ENCODE data around the gene TMEM204. TPM values are rescaled to one million over a fixed set of nuclear protein-coding genes. Genes with fewer than 3 reads are reported as not detected.
A peak's percentile ranks its signal among the peaks of the same experiment; 100 is the strongest.

The TMEM204 gene
- total RNA-seq, 2 experiments from 2014 or later = 12.9 to 14.3 TPM

DNA sequence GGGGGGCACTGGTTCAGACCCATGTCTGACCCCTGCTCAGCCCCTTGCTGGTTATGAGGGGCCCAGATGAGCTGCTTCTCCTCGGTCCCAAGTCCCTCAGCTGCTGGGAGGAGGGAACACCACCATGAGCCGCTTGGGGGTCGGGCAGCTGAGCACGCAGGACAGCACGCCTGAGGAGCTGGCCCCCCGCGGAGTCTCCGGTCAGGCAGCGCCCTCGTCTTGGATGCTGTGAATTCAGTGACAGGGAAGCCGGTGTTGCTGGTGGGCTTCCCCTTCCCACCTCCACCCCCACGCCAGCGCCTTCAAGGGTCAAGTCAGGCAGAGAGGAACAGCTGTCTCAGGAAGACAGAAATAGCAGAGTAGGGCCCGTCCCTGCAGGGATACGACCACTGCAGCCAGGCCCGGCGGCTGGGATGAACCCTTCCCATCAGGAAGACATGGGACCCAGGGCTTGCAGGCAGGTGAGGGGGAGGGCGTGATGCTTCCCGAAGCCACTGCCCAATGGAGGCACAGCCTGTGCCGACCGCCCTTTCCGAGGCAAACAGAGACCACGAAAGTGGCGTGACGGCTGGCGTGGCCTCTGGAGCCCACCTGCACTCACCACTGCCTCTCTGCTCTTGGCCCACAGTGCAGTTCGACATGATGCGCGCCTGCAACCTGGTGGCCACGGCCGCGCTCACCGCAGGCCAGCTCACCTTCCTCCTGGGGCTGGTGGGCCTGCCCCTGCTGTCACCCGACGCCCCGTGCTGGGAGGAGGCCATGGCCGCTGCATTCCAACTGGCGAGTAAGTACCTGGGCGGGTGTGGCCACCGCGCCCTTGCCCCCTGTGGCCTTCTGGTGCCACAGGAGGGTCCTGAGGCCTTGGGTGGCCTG lies 8.1 kb downstream of the TMEM204 start:
- peaks cover 46% of the 10 kb centered on the region for H3K36me3 Mint-ChIP-seq (ENCODE audit: low read depth)

DNA sequence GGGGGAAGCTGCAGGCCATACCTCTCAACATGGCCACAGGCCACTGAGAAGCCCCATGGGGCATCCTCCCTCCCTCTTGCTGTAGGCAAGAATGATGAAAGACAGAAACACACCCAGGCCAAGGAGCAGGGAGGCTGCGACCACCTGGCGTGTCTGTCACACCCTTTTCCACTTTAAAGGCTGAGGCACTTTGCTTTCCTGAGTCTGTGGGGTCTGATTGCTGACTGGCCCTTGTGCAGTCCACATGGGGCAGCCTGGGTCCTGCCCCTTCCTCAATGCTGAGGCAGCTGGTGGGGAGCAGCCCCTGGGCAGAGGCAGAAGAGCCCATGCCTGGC lies 8.7 kb downstream of the TMEM204 start:
- peak overlapping the region; percentile 92 for H3K27ac Mint-ChIP-seq
- DNase-seq (no peak), ATAC-seq (no peak)
- H3K36me3 Mint-ChIP-seq (ENCODE audit: low read depth) = peaks cover 39% of the 10 kb centered on the region
- intact Hi-C loops (cut with micrococcal nuclease) = loop anchor here (5.0 kb wide), 1 partner anchor 120 kb away; the partner anchor contains the start of gene UQCC4
- peaks cover 69% of the 10 kb centered on the region for H3K4me1 Mint-ChIP-seq (ENCODE audit: low read depth)
- ChIA-PET POLR2A (interaction anchor here (1.1 kb wide), 1 partner anchor 9 kb away, joined by 3 read pairs; the partner anchor contains the start of gene TMEM204), CTCF (no interaction called here)
- no peaks in the 10 kb centered on the region for H3K27me3 Mint-ChIP-seq
- no peaks in the 10 kb centered on the region for H3K9me3 Mint-ChIP-seq
- no peak overlapping the region for H3K4me3 Mint-ChIP-seq
- TF ChIP-seq, protein P1, sequence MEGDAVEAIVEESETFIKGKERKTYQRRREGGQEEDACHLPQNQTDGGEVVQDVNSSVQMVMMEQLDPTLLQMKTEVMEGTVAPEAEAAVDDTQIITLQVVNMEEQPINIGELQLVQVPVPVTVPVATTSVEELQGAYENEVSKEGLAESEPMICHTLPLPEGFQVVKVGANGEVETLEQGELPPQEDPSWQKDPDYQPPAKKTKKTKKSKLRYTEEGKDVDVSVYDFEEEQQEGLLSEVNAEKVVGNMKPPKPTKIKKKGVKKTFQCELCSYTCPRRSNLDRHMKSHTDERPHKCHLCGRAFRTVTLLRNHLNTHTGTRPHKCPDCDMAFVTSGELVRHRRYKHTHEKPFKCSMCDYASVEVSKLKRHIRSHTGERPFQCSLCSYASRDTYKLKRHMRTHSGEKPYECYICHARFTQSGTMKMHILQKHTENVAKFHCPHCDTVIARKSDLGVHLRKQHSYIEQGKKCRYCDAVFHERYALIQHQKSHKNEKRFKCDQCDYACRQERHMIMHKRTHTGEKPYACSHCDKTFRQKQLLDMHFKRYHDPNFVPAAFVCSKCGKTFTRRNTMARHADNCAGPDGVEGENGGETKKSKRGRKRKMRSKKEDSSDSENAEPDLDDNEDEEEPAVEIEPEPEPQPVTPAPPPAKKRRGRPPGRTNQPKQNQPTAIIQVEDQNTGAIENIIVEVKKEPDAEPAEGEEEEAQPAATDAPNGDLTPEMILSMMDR (IDR thresholded peaks at IDR 0.05) = no peak

More for the DNA sequence above, 8.1 kb downstream of the TMEM204 start:
- DNase-seq = no peak
- TF ChIP-seq, protein P1 (IDR thresholded peaks at IDR 0.05) = no peak
- no peaks in the 10 kb centered on the region for H3K9me3 Mint-ChIP-seq
- CTCF ChIA-PET = no interaction called here
- H3K4me1 Mint-ChIP-seq (ENCODE audit: low read depth) = peaks cover 70% of the 10 kb centered on the region
- POLR2A ChIA-PET = interaction anchor here (1.1 kb wide), 1 partner anchor 8 kb away, joined by 3 read pairs; the partner anchor contains the start of gene TMEM204
- ATAC-seq = no peak
- H3K4me3 Mint-ChIP-seq = no peak overlapping the region
- peak overlapping the region; percentile 92 for H3K27ac Mint-ChIP-seq
- H3K27me3 Mint-ChIP-seq = no peaks in the 10 kb centered on the region
- intact Hi-C loops (cut with micrococcal nuclease) = loop anchor here (5.0 kb wide), 1 partner anchor 119 kb away; the partner anchor contains the start of gene UQCC4

DNA sequence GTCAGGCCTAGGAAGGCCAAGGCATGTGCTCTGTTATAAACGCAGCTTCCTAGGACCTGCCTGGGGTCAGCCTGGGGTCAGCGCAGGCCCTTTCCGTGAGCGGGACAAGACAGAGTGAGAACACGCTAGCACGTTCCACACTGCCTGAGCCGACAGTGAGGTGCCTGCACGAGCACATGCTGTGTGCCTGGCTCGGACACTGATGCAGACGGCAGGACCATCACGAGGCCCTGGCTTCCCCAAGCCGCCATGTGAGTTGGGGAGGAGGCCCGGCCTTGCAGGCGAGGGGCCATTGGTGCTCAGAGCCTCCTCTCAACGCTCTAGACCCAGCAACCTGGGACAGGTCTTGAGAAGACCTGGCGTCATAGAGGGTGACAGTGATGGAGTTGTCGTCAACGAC lies 9.1 kb downstream of the TMEM204 start:
- intact Hi-C loops (cut with micrococcal nuclease) = loop anchor here (5.0 kb wide), 1 partner anchor 120 kb away; the partner anchor contains the start of gene UQCC4
- ATAC-seq (no peak), DNase-seq (no peak)
- TF ChIP-seq, protein P1 (IDR thresholded peaks at IDR 0.05) = no peak
- no peaks in the 10 kb centered on the region for H3K27me3 Mint-ChIP-seq
- H3K27ac Mint-ChIP-seq = peak overlapping the region; percentile 92
- peaks cover 35% of the 10 kb centered on the region for H3K36me3 Mint-ChIP-seq (ENCODE audit: low read depth)
- no peak overlapping the region for H3K4me3 Mint-ChIP-seq
- ChIA-PET CTCF (no interaction called here), POLR2A (interaction anchor here (1.1 to 1.4 kb wide), 2 partner anchors 9 to 122 kb away, joined by 3 to 4 read pairs; partner anchors contain the start of genes TMEM204 and UQCC4)
- peaks cover 65% of the 10 kb centered on the region for H3K4me1 Mint-ChIP-seq (ENCODE audit: low read depth)
- H3K9me3 Mint-ChIP-seq = no peaks in the 10 kb centered on the region

DNA sequence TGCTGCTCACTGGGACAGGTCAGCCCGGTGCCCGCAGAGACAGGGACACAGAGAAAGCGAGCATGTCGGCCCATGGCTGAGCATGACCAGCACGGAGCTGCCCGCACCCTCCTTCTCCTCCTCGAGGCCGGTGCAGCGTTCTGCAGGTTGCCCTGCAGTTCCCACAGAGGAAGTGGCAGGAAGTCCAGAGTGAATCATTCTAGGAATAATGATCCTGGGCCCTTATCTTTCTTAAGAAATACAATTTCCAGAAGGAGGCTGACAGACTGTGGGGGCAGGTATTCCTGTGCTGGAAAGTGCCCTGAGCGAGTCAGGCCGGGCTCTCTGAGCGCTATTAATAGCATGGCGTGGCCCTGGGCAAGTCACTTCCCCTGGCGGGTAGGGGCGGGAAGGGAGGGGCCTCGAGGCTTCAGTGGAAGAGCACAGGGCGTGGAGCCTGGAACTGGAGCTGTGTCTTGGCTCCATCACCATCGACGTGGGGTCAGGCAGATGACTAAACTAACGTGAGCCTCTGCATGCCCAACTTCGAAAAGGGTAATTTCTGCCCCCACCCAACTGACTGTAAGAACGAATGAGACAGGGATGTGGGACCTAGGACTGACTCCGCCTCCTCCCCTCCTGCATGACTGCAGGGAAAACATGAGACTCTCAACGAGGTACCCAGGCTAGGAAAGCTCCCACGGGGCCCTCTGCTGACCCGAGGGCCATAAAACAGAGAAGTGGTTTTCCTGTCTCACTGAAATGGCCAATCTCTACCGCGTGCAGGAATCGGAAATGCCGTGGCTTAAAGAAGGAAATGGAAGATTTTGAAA lies 9.8 kb downstream of the TMEM204 start:
- POLR2A ChIA-PET = interaction anchor here (0.8 to 1.4 kb wide), 3 partner anchors 8 to 123 kb away, joined by 4 to 5 read pairs (median 5); partner anchors contain the start of genes TMEM204 and UQCC4
- ATAC-seq = peak; percentile 88

More for the DNA sequence above, 9.8 kb downstream of the TMEM204 start:
- TF ChIP-seq, protein P1 (IDR thresholded peaks at IDR 0.05) = no peak
- H3K27me3 Mint-ChIP-seq = no peaks in the 10 kb centered on the region
- peak overlapping the region; percentile 62 for H3K4me3 Mint-ChIP-seq
- peaks cover 29% of the 10 kb centered on the region for H3K36me3 Mint-ChIP-seq (ENCODE audit: low read depth)
- H3K4me1 Mint-ChIP-seq (ENCODE audit: low read depth) = peaks cover 63% of the 10 kb centered on the region
- CTCF ChIA-PET = no interaction called here
- peak overlapping the region; percentile 92 for H3K27ac Mint-ChIP-seq
- DNase-seq = peak; percentile 90
- no peaks in the 10 kb centered on the region for H3K9me3 Mint-ChIP-seq
- intact Hi-C loops (cut with micrococcal nuclease) = loop anchor here (5.0 kb wide), 1 partner anchor 121 kb away; the partner anchor contains the start of gene UQCC4
